Neural cell (in vitro differentiated cells): Measurements from ENCODE around the gene WRAP53.

Experiments used
- EZH2 ChIP-seq: fragments of 200-600, 300-800 bp; shearing (Covaris generic), sonication (generic); IDR thresholded peaks from 2 replicates; pipeline ENCODE4 v1.6.1; 2014; ENCODE audit warnings: antibody characterized with exemption, low read length, borderline replicate concordance, mild to moderate bottlenecking; ENCODE audit not compliant: insufficient read depth, poor library complexity, severe bottlenecking
- POLR2AphosphoS5 ChIP-seq: IDR thresholded peaks from 2 replicates; pipeline ENCODE4 v1.6.1; 2012
- RAD21 ChIP-seq: fragments of 450-650 bp; conservative IDR thresholded peaks from 2 replicates; pipeline ENCODE4 v1.6.1; 2014; ENCODE audit warnings: antibody characterized with exemption, mild to moderate bottlenecking, moderate library complexity
- SMC3 ChIP-seq: fragments of 450-650 bp; conservative IDR thresholded peaks from 2 replicates; pipeline ENCODE4 v1.6.1; 2014; ENCODE audit warnings: antibody characterized with exemption, mild to moderate bottlenecking, moderate library complexity; ENCODE audit not compliant: poor library complexity
- TF ChIP-seq, protein P1 (sequence below): fragments of 450-650 bp; IDR thresholded peaks from 2 replicates; pipeline ENCODE4 v1.5.1; 2014; ENCODE audit warnings: antibody characterized with exemption, mild to moderate bottlenecking, moderate library complexity; ENCODE audit not compliant: poor library complexity, severe bottlenecking

DNA sequence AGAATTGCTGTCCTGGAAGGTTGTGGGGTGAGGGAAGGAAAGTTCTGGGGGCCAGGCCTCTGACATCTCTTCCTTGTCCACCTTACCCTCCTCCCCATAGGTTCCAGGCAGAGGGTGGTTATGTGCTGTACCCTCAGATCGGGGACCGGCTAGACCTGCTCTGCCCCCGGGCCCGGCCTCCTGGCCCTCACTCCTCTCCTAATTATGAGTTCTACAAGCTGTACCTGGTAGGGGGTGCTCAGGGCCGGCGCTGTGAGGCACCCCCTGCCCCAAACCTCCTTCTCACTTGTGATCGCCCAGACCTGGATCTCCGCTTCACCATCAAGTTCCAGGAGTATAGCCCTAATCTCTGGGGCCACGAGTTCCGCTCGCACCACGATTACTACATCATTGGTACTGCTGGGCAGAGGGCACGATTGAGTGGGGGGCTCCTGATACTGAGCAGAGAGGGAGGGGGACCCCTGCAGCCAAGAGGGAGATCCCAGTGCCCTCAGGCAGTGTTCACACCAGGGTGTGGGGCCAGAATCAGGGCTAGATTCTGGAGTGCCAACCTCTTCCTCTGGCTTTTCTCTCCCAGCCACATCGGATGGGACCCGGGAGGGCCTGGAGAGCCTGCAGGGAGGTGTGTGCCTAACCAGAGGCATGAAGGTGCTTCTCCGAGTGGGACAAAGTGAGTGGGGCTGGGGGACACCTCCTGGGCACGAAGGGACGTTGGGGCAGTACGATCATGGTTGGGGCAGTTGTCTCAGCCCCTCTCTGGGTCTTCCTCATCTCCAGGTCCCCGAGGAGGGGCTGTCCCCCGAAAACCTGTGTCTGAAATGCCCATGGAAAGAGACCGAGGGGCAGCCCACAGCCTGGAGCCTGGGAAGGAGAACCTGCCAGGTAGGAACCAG is 19.8 kb downstream of the WRAP53 start:
- TF ChIP-seq, protein P1, sequence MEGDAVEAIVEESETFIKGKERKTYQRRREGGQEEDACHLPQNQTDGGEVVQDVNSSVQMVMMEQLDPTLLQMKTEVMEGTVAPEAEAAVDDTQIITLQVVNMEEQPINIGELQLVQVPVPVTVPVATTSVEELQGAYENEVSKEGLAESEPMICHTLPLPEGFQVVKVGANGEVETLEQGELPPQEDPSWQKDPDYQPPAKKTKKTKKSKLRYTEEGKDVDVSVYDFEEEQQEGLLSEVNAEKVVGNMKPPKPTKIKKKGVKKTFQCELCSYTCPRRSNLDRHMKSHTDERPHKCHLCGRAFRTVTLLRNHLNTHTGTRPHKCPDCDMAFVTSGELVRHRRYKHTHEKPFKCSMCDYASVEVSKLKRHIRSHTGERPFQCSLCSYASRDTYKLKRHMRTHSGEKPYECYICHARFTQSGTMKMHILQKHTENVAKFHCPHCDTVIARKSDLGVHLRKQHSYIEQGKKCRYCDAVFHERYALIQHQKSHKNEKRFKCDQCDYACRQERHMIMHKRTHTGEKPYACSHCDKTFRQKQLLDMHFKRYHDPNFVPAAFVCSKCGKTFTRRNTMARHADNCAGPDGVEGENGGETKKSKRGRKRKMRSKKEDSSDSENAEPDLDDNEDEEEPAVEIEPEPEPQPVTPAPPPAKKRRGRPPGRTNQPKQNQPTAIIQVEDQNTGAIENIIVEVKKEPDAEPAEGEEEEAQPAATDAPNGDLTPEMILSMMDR = no peak
- TF ChIP-seq EZH2 (no peak), RAD21 (no peak), POLR2AphosphoS5 (no peak), SMC3 (no peak)
